Heart right ventricle (tissue), 16 donors: Measurements from ENCODE around the gene ALDH1A1. TPM values are rescaled to one million over a fixed set of nuclear protein-coding genes. Genes with fewer than 3 reads are reported as not detected.
A peak's percentile ranks its signal among the peaks of the same experiment; 100 is the strongest.

ENCODE experiments used
- ATAC-seq, 8 donors: fragments of 200-7000 bp; cut with Tn5 transposase; one replicate each; pipeline ENCODE4 v1.9.1; 2020; ENCODE audit warnings: mild to moderate bottlenecking in 8 of 8, moderate library complexity in 8 of 8, moderate number of reproducible peaks in 1 of 8
- DNase-seq, 2 donors: peaks; one replicate each; pipeline ENCODE4 v3.0.0-alpha.2; 2020
- H3K27ac ChIP-seq, 10 donors: fragments of 200-600 bp; sonication (generic) in 2 of 10; one replicate each; pipeline versions ENCODE4 v1.5.0 to v1.8.0; 2020 to 2022; ENCODE audit warnings: mild to moderate bottlenecking in 3 of 10
- H3K27me3 ChIP-seq, 7 donors: fragments of 200-600 bp; one replicate each; pipeline ENCODE4 v1.8.0; 2021 to 2022; ENCODE audit warnings: mild to moderate bottlenecking in 2 of 7
- H3K36me3 ChIP-seq, 9 donors: fragments of 200-600 bp; sonication (generic) in 1 of 9; one replicate each; pipeline versions ENCODE4 v1.5.0 to v1.8.0; 2020 to 2022; ENCODE audit warnings: mild to moderate bottlenecking in 2 of 9
- H3K4me1 ChIP-seq, 9 donors: fragments of 200-600 bp; sonication (generic) in 1 of 9; one replicate each; pipeline versions ENCODE4 v1.5.0 to v1.8.0; 2020 to 2022; ENCODE audit warnings: mild to moderate bottlenecking in 4 of 9
- H3K4me3 ChIP-seq, 10 donors: fragments of 200-600 bp; sonication (generic) in 2 of 10; one replicate each; pipeline versions ENCODE4 v1.5.0 to v1.8.0; 2020 to 2022; ENCODE audit warnings: mild to moderate bottlenecking in 7 of 10, moderate library complexity in 2 of 10
- H3K9me3 ChIP-seq, 11 donors: fragments of 200-600 bp in 10 of 11; sonication (generic) in 2 of 11; one replicate each; pipeline versions ENCODE4 v1.5.0 to v1.8.0; 2013 to 2022; ENCODE audit warnings: mild to moderate bottlenecking in 2 of 11, control low read depth in 1 of 11, moderate library complexity in 1 of 11
- WGBS, 2 donors: extraction: QIAGEN DNeasy Blood & Tissue Kit; methylation state at CpG; one replicate each; pipeline ENCODE4 v1.1.7; 2013; ENCODE audit warnings: inconsistent platforms in 1 of 2; 5-methylcytosine and 5-hydroxymethylcytosine counted together
- intact Hi-C, 10 donors: fragments of 100-400 bp; cut with DNase I; formaldehyde crosslinking; loops; one replicate each; pipeline versions ENCODE4 v1.11.1 to v1.14.2; 2022
- polyA plus RNA-seq, 2 donors: library from polyadenylated mRNA; stranded (reverse); fragments of 200-250 nt; gene quantifications; one replicate each; pipeline ENCODE4 v1.2.3, GENCODE V29; 2013
- total RNA-seq, 10 donors: library from RNA; stranded (reverse); fragmentation: NEBNext Ultra II Directional in 3 of 10; extraction: Animal tissue kit (Norgen Biotek cat#: 25700) in 3 of 10; gene quantifications; one replicate each; pipeline versions ENCODE4 v1.2.1 to v1.2.4, GENCODE V29; 2021 to 2023
- TF ChIP-seq, protein P1 (sequence below), 9 donors: fragments of 200-600 bp; sonication (generic) in 2 of 9; IDR thresholded peaks; one replicate each; pipeline versions ENCODE4 v1.5.0 to v1.8.0; 2021 to 2022; ENCODE audit warnings: antibody characterized with exemption in 9 of 9, mild to moderate bottlenecking in 5 of 9, moderate library complexity in 1 of 9
- donor health status: Arrhythmogenic right ventricular cardiomyopathy.
- donor health status: ischemic (EF 13 %, LVEDD 7.1; RV severe dilation, severe dysfunction).
- donor health status: healthy with polysubstance abuse.
- donor health status: DM: no; HTN: yes; CAD: no.
- donor health status: DM: no; HTN: no; CAD: no.
- donor health status: ischemic (EF 25% LVEDD 6.9; RV normal size, moderate dysfunction).
- donor health status: ischemic (EF 25% LVEDD 5.7; RV mildly dilated, moderate dysfunction).
- donor health status: healthy.
- donor health status: DM: yes; HTN: yes; CAD: no.
- donor health status: Ischemic cardiomyopathy.
- donor health status: ischemic (EF 35%, LVEDD 5.7; RV mildly dilated, moderate dysfunction).
- donor health status: nonischemic (EF 11% LVEDD 7.7; RV severe dilation, severe dysfunction).
- donor health status: DM: yes; HTN: yes; CAD: no.
- donor health status: PGD.
- donor health status: ischemic (EF 29% LVEDD 5.4; RV normal size, mild dysfunction).
- donor health status: nonischemic (EF 23%, LVEDD 6.1; RV moderate dilation, normal function).

ALDH1A1 gene
- total and polyA plus RNA-seq, 12 donors: 4.3 to 32.8 (median 11.1) TPM

DNA sequence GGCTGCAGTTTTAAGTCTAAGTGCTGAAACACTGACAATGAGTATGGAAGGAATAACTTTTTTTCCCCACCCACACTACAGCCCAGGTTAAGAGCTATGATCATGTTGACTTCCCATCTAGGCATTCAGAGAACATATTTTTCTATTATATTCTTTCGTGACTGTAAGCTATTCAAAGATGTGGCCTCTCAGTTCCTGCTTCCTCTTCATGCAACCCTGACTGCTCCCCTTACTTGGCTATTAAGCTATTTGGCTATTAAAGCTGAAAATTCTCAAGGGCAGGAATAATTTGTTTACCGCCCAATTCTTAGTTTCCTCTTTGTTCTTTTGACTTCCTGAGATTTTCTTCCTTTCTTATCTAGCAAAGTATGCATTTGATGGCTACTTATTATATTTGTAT, 18.6 kb upstream of the ALDH1A1 start:
- no peak overlapping the region for H3K4me3 ChIP-seq
- H3K9me3 ChIP-seq: peaks cover 0 to 9% (median 0%) of the 10 kb centered on the region in 11 donors
- 40 to 59% methylated on average over 2 of the region's 2 CpGs for WGBS, 2 donors
- no peaks in the 10 kb centered on the region for H3K4me1 ChIP-seq
- intact Hi-C loops: no loop called here
- H3K27me3 ChIP-seq: no peaks in the 10 kb centered on the region
- no peak for DNase-seq
- no peak for ATAC-seq
- no peaks in the 10 kb centered on the region for H3K36me3 ChIP-seq
- TF ChIP-seq, protein P1, sequence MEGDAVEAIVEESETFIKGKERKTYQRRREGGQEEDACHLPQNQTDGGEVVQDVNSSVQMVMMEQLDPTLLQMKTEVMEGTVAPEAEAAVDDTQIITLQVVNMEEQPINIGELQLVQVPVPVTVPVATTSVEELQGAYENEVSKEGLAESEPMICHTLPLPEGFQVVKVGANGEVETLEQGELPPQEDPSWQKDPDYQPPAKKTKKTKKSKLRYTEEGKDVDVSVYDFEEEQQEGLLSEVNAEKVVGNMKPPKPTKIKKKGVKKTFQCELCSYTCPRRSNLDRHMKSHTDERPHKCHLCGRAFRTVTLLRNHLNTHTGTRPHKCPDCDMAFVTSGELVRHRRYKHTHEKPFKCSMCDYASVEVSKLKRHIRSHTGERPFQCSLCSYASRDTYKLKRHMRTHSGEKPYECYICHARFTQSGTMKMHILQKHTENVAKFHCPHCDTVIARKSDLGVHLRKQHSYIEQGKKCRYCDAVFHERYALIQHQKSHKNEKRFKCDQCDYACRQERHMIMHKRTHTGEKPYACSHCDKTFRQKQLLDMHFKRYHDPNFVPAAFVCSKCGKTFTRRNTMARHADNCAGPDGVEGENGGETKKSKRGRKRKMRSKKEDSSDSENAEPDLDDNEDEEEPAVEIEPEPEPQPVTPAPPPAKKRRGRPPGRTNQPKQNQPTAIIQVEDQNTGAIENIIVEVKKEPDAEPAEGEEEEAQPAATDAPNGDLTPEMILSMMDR (IDR thresholded peaks at IDR 0.05): no peak
- H3K27ac ChIP-seq: no peak overlapping the region

DNA sequence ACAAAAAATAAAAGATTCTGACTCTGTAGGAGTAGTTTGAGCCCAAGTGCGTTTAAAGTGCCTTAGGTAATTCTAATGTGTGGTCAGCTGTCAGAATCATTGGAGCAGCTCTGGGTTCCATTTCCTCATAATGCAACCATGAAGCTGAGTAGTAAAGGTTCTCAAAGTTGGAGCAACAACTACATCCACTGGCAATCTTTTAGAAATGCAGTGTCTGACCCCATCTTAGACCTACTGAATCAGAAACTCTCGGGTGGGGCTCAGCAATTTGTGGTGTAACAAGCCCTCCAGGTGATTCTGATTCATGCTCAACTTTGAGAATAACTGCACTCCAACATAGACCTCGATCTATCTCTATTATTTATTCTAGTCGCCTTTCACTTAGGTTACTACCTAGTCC, 7.6 kb upstream of the ALDH1A1 start:
- TF ChIP-seq, protein P1 (IDR thresholded peaks at IDR 0.05): no peak
- Histone ChIP-seq H3K27me3 (no peaks in the 10 kb centered on the region), H3K36me3 (no peaks in the 10 kb centered on the region), H3K4me3 (no peak overlapping the region), H3K27ac (no peak overlapping the region), H3K9me3 (peaks cover 0 to 14% (median 0%) of the 10 kb centered on the region in 11 donors), H3K4me1 (no peaks in the 10 kb centered on the region)
- ATAC-seq: no peak
- intact Hi-C loops: no loop called here
- no peak for DNase-seq
- 70 to 76% methylated on average over 4 of the region's 4 CpGs for WGBS, 2 donors

DNA sequence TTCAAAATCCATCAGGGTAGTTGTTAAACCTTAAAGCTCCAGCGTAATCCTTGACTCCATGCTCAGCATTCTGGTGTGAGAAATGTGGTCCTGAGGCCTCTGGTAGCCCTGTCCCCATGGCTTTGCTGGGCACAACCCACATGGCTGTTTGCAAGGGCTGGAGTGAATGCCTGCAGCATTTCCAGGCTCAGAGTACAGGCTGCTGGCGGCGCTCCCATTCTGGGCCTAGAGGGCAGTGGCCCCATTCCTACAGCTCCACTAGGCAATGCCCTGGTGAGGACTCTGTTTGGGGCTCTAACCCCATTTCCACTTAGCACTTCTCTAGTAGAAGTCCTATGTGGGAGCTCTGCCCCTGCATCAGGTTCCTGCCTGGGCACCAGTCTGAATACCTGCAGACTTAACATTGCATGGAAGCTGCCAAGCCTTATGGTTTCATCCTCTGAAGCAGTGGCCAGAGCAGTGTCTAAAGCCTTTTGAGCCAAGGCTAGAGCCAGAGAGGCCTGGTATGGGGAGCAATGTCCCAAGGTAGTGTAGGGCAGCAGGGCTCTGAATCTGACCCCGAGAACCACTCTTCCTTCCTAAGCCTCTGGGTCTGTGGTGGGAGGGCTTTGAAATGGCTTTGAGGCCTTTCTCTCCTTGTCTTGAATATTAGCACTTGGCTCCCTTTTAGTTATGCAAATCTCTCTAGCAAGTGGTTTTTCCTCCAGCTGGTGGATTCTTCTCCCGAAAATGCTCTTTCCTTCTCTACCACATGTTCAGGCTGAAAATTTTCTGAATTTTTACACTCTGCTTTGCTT, 5.8 kb upstream of the ALDH1A1 start:
- intact Hi-C loops: loop anchor here in 1 of 10 donors (10.0 kb wide), 1 partner anchor 56 kb away; no protein-coding TSS in a partner anchor
- Histone ChIP-seq H3K9me3 (peaks cover 0 to 14% (median 0%) of the 10 kb centered on the region in 11 donors), H3K36me3 (no peaks in the 10 kb centered on the region), H3K4me3 (no peak overlapping the region), H3K27me3 (no peaks in the 10 kb centered on the region), H3K4me1 (peaks cover 0 to 14% (median 5%) of the 10 kb centered on the region in 9 donors), H3K27ac (no peak overlapping the region)
- no peak for ATAC-seq
- TF ChIP-seq, protein P1 (IDR thresholded peaks at IDR 0.05): no peak
- WGBS, 2 donors: 90 to 92% methylated on average over 5 of the region's 5 CpGs
- no peak for DNase-seq

DNA sequence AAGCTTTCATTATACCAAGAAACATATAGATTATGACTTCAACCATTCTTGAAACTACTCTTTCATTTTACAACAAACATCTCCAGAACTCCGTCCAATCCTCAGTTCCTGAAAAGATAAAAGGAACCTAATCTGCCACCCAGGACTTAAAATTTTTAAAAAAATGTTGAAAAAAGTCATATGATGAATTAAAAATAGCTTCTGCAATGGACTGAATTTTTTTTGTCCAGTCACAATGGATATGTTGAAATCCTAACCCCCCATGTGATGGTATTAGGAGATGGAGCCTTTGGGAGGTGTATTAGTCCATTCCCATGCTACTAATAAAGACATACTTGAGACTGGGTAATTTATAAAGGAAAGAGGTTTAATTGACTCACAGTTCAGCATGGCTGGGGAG, 2.7 kb upstream of the ALDH1A1 start:
- Histone ChIP-seq H3K4me3 (no peak overlapping the region), H3K36me3 (no peaks in the 10 kb centered on the region), H3K27ac (peak overlapping the region in 3 of 10 donors; percentile 26 to 69 (median 55)), H3K4me1 (peaks cover 0 to 38% (median 10%) of the 10 kb centered on the region in 9 donors), H3K9me3 (peaks cover 0 to 14% (median 0%) of the 10 kb centered on the region in 11 donors), H3K27me3 (no peaks in the 10 kb centered on the region)
- 76 to 83% methylated on average over 1 of the region's 1 CpG for whole genome bisulfite sequencing, 2 donors
- intact Hi-C loops: loop anchor here in 1 of 10 donors (10.0 kb wide), 1 partner anchor 59 kb away; no protein-coding TSS in a partner anchor
- ATAC-seq (no peak), DNase-seq (no peak)
- TF ChIP-seq, protein P1 (IDR thresholded peaks at IDR 0.05): no peak
